ENCODE measurements around the gene CD209.
"Not testable (repeated sequence)": the region's sequence is repeated elsewhere in the genome, so short reads cannot be mapped to it uniquely, and the experiment has no call there.

Gene CD209, protein sequence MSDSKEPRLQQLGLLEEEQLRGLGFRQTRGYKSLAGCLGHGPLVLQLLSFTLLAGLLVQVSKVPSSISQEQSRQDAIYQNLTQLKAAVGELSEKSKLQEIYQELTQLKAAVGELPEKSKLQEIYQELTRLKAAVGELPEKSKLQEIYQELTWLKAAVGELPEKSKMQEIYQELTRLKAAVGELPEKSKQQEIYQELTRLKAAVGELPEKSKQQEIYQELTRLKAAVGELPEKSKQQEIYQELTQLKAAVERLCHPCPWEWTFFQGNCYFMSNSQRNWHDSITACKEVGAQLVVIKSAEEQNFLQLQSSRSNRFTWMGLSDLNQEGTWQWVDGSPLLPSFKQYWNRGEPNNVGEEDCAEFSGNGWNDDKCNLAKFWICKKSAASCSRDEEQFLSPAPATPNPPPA

DNA sequence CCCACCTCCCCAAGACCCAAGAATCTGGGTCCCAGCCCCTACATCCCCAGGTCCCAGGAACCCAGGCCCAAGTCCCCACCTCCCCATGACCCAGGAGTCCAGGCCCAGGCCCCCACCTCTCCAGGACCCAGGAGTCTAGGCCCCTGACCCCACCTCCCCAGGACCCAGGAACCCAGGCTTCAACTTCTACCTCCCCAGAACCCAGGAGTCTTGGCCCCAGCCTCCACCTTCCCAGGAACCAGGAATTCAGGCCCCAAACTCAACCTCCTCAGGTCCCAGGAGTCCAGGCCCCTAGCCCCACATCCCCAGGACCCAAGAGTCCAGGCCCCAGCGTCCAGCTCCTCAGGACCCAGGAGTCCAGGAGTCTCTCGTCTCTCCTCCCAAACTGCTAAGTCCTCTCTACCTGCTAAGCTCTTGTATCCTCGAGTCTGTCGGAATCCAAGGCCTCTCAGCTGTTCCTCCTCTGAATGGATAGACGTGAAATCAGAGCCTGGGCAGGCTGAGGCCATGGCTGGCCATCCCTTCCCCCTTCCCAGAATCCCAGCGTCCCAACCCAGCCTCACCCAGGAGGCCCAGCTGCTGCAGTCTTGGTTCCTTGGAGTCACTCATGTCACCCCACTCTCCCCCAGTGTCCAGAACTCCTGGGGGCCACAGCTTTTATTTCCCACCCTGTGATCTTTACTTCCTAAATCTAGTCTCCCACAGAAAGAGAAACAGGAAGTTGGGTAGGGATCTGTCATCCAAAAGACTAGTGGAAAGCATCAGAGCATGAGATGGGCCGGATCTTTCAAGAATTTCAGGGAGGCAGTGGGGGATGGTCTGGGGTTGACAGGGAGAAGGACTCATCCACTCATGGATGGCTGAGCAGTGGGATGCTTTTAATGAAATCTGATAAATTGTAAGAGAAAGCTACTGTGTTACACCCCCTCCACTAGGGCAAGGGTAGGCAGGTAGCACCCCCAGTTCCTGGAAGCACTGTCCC is at the start of gene CD209:
TSS of gene CD209 (minus strand) at position 632 of the 982 bp plus-strand sequence. CDS start at position 609, 23 bp downstream.
- DNase-seq, result no peak

DNA sequence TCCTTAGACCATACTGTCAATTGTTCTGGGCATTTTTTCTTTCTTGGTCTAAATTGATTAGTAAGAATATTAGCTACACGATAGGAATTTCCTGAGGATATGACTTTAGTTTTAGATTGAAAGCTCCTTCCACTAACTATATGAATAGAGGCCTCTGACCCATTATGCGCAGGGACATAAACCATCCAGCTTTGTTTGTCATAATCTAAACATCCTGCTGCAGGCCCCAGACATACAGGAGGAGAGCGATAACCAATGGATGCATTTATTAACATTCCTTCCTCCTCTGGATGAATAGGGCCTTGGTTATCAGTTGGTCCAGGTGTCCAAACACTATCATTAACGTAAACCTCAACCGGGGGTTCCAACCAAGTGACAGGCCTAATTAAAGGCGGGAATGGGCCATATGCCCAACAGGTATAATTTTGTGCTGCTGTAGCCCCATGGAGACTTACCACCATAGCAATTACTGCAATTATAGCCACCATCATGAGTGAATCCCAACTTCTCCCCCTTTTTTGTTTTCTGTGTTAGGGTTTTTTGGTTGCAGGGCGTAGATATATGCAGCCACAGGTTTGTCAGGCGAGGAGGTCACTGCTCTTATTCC is 48.3 kb upstream of the CD209 start:
- peak; percentile 85 to 89 for DNase-seq

DNA sequence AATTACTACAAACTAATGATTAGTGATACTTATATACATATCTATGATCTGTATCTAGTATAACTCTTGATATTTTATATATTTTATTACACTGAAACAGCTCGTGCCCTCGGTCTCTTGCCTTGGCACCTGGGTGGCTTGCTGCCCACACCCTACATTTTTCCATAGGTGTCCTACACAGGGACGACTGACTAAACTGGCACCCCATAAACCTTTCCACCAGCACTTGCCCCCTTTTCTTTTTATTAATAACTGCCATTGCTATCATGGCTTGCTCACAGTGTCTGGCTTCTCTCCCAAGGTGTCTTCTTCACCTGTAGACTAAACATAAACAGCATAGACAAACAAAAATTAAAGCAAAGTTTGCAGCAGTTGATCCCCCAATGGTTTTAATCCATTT is 46.2 kb upstream of the CD209 start:
- no peak for DNase-seq

DNA sequence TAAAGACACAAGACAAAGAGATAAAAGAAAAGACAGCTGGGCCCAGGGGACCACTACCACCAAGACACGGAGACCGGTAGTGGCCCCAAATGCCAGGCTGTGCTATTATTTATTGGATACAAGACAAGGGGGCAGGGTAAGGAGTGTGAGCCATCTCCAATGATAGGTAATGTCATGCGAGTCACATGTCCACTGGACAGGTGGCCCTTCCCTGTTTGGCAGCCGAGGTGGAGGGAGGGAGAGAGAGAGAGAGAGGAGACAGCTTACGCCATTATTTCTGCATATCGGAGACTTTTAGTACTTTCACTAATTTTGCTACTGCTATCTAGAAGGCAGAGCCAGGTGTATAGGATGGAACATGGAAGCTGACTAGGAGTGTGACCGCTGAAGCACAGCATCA is 45.4 kb upstream of the CD209 start:
- not testable (repeated sequence) for DNase-seq

DNA sequence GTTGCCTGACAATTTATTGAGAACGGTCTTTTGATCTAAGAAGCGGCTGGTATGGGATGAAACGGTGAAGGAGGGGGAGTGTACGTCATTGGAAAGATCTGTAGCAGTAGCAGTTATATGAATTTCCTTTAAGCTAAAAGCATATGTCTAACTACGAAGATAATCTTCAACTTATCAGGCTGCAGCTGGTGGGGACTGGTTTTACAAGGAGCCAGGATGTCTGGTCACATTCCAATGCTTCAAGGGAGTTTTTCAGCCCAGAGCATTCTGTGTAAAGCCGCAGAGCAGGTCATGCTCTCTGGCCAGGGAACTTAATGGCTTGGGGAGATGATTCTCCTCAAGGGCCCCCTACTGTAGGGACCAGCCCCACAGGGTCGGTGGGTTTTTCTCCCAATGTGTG is 44.9 kb upstream of the CD209 start:
- DNase-seq, result no peak

DNA sequence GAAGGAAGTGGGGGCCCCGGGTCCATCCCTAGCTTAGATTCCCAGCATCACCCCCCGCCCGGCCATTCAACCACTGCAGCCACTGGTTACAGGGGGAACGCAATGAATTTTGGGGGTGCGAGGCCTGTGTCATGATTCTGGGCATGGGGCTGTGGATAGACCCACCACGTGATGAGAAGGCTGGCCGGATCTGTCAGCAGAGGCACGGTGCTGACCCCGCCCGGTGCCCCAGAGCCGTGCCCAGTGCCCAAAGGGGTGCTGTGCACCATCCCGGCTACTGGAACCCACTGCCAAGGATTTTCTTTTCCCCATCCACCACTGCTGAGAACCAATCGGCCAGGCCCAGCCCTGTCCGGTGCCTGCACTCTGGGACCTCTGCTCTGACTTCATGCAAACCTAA is 43.1 kb upstream of the CD209 start:
- no peak for DNase-seq

DNA sequence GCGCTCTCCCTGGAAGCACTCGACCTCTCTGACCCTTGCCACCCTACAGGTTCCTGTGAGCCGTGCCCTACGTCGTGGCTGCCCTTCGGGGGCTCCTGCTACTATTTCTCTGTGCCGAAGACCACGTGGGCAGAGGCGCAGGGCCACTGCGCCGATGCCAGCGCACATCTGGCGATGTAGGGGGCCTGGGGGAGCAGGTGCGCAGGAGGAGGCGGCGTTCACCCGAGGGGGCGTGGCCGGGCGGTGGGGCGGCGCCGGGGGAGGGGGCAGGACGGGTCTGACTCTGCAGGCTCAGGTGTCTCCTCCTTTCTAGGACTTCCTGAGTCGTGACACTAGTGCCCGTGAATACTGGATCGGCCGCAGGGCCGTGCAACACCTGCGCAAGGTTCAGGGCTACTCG is 42.1 kb upstream of the CD209 start:
- DNase-seq, result no peak

DNA sequence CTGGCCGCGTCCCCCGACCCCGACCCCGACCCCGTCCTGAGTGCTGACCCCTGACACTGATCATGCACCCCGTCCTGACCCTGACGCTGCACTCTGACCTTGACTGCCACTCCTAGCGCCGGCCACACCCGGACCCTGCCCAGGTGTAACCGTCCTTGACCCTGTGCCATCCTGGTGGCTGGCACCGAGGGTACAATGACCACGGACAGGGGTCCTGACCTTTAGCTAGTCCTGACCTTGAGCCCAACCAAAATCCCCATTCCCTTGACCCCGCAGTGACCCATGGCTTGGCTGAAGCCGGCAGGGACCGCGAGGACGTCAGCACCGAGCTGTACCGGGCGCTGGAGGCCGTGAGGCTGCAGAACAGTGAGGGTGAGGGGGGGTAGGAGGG is 41.6 kb upstream of the CD209 start:
- DNase-seq, result no peak

DNA sequence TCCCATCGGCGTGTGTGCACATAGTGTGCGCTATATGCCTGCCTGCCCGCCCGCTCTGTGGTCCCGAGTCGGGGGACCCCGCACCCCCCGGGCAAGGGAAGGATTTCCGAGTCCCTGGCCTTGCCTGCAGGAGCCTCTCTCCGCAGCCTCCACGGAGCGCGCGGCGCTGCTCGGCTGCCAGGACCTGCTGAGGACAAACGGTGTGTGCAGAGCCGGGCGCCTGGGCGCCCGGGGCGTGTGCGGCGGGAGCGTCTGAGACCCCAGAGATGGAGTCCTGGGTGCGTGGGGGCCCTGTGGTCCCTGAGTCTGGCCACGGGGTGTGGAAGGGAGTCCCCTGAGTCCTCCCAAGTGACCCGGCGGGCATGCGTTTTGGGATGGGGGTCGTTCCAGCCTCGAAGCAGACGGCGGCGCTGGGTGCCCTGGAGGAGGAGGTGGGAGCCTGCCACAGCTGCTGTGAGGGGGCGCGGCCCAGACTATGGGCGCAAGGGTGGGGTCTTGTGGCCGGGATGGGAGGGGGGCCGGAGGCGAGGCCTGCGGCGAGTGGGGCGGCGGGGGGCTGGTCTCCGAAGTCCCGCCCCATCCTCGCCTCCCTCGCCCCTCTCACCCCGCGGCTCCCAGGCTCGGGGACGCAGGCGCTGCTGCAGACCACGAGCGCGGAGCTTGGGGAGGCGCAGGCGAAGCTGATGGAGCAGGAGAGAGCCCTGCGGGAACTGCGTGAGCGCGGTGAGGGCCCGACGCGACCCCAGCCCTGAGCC is 41.0 kb upstream of the CD209 start:
- DNase-seq, result no peak

DNA sequence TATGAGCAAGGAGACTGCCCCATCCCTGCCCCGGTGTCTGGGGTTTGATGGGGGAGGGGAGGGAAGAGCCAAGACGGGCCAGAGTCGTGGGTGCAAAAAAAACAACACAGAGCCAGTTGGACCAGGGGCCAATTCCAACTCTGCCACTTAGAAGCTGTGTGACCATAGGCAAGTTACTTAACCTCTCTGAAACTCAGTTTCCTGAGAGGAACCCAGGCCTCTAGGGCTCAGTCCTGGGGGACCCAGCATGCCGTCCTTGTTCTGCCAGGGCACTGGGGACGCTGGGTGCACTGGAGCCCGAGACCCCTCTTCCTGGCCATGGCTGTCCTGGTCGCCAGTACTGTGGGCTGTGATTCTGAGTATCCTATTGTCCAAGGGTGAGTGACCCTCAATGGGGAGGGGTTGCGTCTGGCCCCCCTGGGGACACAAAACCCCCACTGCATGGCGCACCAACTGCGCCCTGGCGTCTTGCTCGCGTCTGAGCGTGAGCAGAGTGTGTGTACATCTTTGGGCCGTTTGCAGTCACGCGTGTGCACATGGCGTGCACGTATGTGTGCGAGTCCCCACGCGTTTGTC is 40.4 kb upstream of the CD209 start:
- DNase-seq, result no peak

DNA sequence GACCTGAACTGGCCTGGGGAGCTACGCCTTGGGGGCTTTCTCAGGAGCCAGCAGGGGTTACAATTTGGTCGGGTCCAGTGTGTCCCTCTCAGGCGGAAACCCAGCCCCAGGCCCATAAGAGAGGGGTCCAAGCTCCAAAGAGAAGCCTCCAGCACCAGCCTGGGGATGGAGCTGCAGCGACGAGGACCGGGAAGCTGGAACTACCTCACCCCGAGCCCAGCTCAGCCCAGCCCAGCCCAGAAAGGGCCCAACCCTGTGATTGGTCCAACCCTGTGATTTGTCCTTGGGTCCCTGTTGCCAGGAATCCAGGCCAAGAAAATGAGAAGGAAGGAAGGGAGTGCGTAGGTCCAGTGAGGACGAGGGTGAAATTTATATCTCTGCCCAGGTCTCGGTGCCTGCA is 39.8 kb upstream of the CD209 start:
- DNase-seq, result no peak

DNA sequence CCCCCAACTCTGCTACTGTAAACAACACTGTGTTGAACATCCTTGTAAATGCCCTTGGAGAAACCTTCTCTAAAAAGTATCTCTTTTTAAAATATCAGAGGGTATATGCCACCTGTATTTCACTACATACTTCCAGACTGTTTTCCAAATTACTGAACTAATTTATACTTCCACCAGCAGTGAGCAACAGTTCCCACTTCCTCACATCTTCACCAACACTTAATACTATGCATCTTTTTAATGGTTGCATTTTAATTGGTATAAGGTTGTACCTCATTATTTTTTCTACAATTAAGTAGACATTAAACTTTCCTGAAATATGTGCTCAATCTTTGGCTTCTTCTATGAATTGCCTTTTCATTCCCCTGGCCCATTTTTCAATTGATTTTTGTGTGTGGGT is 37.5 kb upstream of the CD209 start:
- no peak for DNase-seq

DNA sequence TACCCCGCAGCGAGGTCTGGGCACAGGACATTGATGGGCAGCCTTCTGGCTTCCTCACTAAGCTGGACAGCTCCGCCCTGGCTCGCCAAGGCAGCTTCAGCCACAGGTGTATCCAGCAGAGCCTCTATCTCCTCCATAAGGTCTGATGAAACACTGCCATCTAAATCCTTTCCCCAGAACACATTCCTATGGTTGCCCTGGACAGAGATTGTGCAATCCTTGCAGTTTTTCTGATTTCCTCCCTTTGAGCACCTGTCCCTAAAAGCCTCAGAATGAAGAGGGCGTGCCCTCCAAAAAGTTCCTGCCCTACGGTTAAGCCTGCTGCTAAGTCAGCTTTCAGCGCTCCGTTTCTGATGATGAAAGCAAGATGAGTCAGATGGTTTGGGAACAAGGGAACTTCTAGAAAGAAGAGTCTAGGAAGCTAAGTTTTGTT is 36.7 kb upstream of the CD209 start:
- no peak for DNase-seq

DNA sequence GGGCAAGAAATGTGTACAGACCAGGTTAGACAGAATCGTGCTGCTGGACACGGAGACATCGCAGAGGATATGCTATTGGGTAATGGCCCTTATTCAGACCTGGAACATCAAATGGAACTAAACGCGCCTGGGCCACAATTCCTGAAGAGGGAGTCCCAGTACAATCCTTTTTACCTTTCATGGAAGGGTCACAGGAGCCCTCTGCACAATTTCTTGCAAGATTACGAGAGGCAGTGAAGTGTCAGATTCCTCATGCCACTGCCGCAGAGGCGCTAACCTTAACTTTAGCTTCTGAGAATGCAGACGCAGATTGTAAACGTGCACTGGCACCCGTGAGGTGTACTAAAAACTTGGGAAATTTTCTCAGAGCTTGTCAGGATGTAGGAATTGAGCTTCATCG is 33.8 kb upstream of the CD209 start:
- no peak for DNase-seq

DNA sequence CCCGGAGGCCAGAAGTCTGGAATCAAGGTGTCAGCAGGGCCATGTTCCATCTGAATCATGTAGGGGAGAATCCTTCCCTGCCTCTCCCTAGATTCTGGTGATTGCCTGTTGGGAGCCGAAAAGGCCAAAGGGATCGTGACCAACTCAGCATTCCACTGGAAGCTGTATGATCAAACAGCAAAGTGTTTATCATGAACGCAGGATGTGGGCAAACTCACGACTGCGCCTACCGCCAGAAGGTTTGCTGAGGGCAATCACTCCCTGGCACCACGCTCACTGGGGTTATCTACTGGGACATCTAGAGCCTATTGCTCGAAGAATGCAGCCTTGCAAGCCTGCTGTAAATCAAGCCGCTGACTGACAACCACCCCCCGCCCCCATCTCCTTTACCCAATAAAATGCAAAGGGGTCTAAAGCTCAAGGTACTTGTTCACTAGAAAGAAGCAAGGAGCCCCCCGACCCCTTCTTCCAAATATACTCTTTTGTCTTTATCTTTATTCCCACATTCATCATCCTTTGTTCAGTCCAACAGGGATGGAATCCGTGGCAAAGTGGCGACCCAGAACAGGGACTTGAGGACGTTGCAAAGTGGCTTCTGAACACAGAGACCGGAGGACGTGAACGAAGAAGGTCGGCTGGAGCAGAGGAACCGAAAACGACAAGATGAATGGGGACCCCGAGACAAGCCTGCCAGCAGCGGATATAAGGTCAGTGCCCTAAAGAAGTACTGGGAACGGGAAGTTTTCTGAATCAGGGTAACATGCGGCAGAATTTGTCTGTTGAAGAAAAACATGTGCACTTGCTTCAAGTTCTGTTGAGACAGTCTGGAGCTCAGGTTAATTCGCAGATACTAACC is 32.5 kb upstream of the CD209 start:
- DNase-seq, result no peak

DNA sequence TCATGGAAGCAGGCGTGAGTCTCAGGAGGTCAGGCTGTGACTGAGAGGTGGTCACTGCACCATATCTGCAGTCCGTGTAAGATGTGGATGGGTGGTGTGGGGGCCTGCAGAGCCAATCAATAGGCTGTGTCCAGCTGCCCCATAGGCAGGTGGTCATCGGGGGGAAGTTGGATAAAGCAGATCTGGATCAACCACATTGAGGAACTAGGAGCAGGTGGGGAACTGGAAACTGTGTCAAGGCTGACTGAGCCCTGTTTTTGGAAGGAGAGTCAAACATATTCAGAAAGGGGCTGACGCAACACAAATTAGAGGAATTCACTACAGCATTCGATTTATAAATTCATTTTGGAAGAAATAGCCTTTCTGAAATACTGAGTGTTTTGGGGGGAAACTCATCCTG is 30.7 kb upstream of the CD209 start:
- no peak for DNase-seq

DNA sequence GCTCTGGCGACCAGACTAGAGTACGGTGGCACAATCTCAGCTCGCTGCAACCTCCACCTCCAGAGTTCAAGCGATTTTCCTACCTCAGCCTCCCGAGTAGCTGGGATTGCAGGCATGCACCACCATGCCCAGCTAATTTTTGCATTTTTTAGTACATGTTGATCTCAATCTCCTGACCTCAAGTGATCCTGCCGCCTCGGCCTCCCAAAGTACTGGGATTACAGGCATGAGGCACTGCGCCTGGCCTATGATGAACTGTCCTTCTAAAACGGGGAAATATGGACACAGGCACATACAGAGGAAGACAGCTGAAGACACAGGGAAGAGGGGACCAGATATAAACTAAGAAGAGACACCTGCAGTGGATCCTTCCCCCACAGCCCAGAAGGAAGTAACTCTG is 28.4 kb upstream of the CD209 start:
- no peak for DNase-seq

DNA sequence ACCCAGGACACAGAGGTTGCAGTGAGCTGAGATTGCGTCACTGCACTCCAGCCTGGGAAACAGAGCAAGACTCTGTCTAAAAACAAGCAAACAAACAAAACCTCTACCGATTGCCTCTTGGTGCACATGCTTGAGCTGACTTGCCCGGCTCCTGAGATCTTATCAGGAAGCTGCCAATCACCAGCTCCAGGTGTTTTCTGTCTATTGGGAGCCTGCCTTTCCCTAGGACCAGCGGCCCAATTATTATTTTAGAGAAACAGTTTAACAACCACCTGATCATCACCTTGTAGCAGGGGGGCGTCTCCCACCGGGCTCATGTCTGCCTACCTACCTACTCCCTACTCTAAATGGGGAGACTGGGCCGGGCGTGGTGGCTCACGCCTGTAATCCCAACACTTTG is 26.5 kb upstream of the CD209 start:
- DNase-seq, result no peak

DNA sequence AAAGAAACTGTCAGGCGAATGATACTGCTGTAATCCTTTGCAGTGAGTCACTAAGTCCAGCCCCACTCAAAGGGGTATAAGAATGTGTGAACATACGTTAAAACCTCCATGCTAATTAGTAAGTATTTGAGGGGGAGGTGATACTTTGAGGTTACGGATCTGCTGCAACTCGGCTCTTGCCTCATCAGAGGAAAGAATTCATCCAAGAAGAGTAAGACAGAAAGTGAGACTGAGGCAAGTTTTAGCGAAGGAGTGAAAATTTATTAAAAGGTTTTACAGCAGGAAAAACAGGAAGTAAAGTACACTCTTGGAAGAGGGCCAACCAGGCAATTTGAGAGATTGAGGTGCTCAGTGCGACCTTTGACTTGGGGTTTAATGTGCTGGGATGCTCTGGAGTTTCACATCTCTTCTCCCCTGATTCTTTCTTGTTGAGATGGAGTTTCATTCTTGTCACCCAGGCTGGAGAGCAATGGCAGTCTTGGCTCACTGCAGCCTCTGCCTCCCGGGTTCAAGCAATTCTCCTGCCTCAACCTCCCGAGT is 25.5 kb upstream of the CD209 start:
- DNase-seq, result no peak

DNA sequence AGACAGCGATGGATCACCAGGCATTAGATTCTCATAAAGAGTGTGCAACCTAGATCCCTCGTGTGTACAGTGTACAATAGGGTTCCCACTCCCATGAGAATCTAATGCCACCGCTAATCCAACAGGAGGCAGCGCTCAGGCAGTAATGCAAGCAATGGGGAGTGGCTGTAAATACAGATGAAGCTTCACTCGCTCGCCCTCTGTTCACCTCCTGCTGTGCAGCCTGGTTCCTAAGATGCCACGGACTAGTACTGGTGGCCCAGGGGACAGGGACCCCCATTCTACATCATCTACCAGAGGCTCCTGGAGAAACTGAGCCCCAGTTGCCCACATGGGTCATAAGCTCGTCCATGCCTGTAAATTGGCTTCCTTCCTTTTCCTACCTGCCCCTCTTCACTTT is 23.7 kb upstream of the CD209 start:
- DNase-seq, result no peak

DNA sequence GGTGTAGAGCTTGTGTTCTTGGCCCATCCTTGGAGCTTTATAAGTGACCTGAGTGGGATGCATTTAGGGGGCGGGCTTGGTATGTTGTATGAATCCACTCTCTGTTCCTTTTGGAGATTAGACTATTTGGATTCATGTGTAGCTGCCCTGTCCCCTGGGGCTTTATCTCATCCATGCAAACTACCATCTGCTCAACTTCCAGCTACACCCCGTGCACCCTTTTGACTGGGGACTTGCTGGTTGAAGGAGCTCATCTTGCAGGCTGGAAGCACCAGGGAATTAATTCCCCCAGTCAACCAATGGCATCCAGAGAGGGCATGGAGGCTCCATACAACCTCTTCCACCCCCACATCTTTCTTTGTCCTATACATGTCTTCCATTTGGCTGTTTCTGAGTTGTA is 21.8 kb upstream of the CD209 start:
- DNase-seq, result no peak
